Measurements from ENCODE around the gene CBFA2T3. TPM values are rescaled to one million over a fixed set of nuclear protein-coding genes. Genes with fewer than 3 reads are reported as not detected.

The CBFA2T3 gene
- total RNA-seq, 4 donors from 2014 or later = 0.78 to 5.0 (median 2.8) TPM

- Histone ChIP-seq H3K27me3 (peaks cover 0 to 67% of the 10 kb centered on the region in 2 donors), H3K27ac (peak overlapping the region in 2 of 4 donors; percentile 23 to 59), H3K4me3 (peak overlapping the region; percentile 26 to 60 (median 49)), H3K4me1 (peaks cover 0 to 67% (median 19%) of the 10 kb centered on the region in 4 donors), H3K9me3 (no peaks in the 10 kb centered on the region), H3K36me3 (no peaks in the 10 kb centered on the region)
- WGBS, 2 donors = 7 to 12% methylated on average over 10 to 36 of the region's 73 CpGs
- no peak for TF ChIP-seq EP300 (IDR thresholded peaks at IDR 0.05)
- TF ChIP-seq CTCF (IDR thresholded peaks at IDR 0.05) = no peak
- TF ChIP-seq POLR2A (IDR thresholded peaks at IDR 0.05) = no peak
- no peak for DNase-seq (ENCODE audit: low spot score in 2 of 2)
These were observed 36.8 kb downstream of the CBFA2T3 start for GRCh38 chr16:88939972-88940861.

GRCh38 chr16:88939245-88939971 is 37.6 kb downstream of the CBFA2T3 start:
- no peak for DNase-seq (ENCODE audit: low spot score in 2 of 2)
- H3K36me3 ChIP-seq = no peaks in the 10 kb centered on the region
- TF ChIP-seq POLR2A (IDR thresholded peaks at IDR 0.05) (no peak), CTCF (IDR thresholded peaks at IDR 0.05) (no peak), EP300 (IDR thresholded peaks at IDR 0.05) (no peak)
- peaks cover 0 to 69% of the 10 kb centered on the region in 2 donors for H3K27me3 ChIP-seq
- peaks cover 0 to 67% (median 19%) of the 10 kb centered on the region in 4 donors for H3K4me1 ChIP-seq
- H3K4me3 ChIP-seq = peak overlapping the region; percentile 26 to 60 (median 49)
- H3K27ac ChIP-seq = peak overlapping the region in 2 of 4 donors; percentile 23 to 59
- no peaks in the 10 kb centered on the region for H3K9me3 ChIP-seq
- WGBS, 2 donors = 28 to 34% methylated on average over 13 to 34 of the region's 34 CpGs

GRCh38 chr16:88938777-88939244 is 38.2 kb downstream of the CBFA2T3 start:
- H3K27me3 ChIP-seq = peaks cover 0 to 68% of the 10 kb centered on the region in 2 donors
- no peaks in the 10 kb centered on the region for H3K36me3 ChIP-seq
- H3K27ac ChIP-seq = peak overlapping the region in 1 of 4 donors; percentile 23
- H3K9me3 ChIP-seq = no peaks in the 10 kb centered on the region
- 48 to 53% methylated on average over 13 of the region's 15 CpGs for WGBS, 2 donors
- peak overlapping the region in 3 of 4 donors; percentile 41 to 60 (median 57) for H3K4me3 ChIP-seq
- H3K4me1 ChIP-seq = peaks cover 0 to 67% (median 19%) of the 10 kb centered on the region in 4 donors
- no peak for DNase-seq (ENCODE audit: low spot score in 2 of 2)
- TF ChIP-seq EP300 (IDR thresholded peaks at IDR 0.05) (no peak), CTCF (IDR thresholded peaks at IDR 0.05) (no peak), POLR2A (IDR thresholded peaks at IDR 0.05) (no peak)

GRCh38 chr16:88938119-88938776 is 38.8 kb downstream of the CBFA2T3 start:
- no peak for TF ChIP-seq CTCF (IDR thresholded peaks at IDR 0.05)
- no peak for TF ChIP-seq POLR2A (IDR thresholded peaks at IDR 0.05)
- TF ChIP-seq EP300 (IDR thresholded peaks at IDR 0.05) = no peak
- Histone ChIP-seq H3K4me1 (peaks cover 0 to 67% (median 19%) of the 10 kb centered on the region in 4 donors), H3K27me3 (peaks cover 0 to 63% of the 10 kb centered on the region in 2 donors), H3K27ac (no peak overlapping the region), H3K4me3 (no peak overlapping the region), H3K36me3 (no peaks in the 10 kb centered on the region), H3K9me3 (no peaks in the 10 kb centered on the region)
- DNase-seq (ENCODE audit: low spot score in 2 of 2) = no peak
- 83 to 84% methylated on average over 27 to 29 of the region's 32 CpGs for WGBS, 2 donors

Measured in tibial nerve (tissue), 4 donors.